Omental fat pad (tissue), 4 donors: ENCODE data around the gene CLIP1. TPM values are rescaled to one million over a fixed set of nuclear protein-coding genes. Genes with fewer than 3 reads are reported as not detected.

Source experiments
- ATAC-seq: fragments of 150-250 bp; one replicate; pipeline ENCODE4 v1.9.1; 2016; ENCODE audit warnings: mild to moderate bottlenecking, moderate library complexity; ENCODE audit not compliant: low FRiP score
- DNase-seq: peaks from one replicate; pipeline ENCODE4 v3.0.0-alpha.2; 2019; ENCODE audit warnings: low spot score
- CTCF ChIP-seq, 3 donors: fragments of 450-650 bp; IDR thresholded peaks; one replicate each; pipeline ENCODE4 v1.5.1; 2016 to 2017; ENCODE audit warnings: antibody characterized with exemption in 3 of 3, mild to moderate bottlenecking in 3 of 3, moderate library complexity in 2 of 3
- total RNA-seq, 4 donors: library from RNA; depleted of rRNA; stranded (reverse); fragments of >200 nt; gene quantifications; one replicate each; pipeline ENCODE4 v1.1.0, GENCODE V29; 2016

CLIP1 gene
- total RNA-seq, 4 donors from 2014 or later = 72.8 to 189 (median 91.7) TPM

GRCh38 chr12:122412851-122413433, 9.5 kb downstream of the CLIP1 start:
- TF ChIP-seq CTCF (IDR thresholded peaks at IDR 0.05) = no peak
- ATAC-seq (no peak), DNase-seq (no peak)

- no peak for TF ChIP-seq CTCF (IDR thresholded peaks at IDR 0.05)
- DNase-seq (no peak), ATAC-seq (no peak)
Observed at GRCh38 chr12:122411537-122411936, 10.9 kb downstream of the CLIP1 start.

GRCh38 chr12:122407208-122407607, 15.3 kb downstream of the CLIP1 start:
- no peak for TF ChIP-seq CTCF (IDR thresholded peaks at IDR 0.05)
- ATAC-seq (no peak), DNase-seq (no peak)

GRCh38 chr12:122406701-122407164, 15.7 kb downstream of the CLIP1 start:
- no peak for TF ChIP-seq CTCF (IDR thresholded peaks at IDR 0.05)
- ATAC-seq (no peak), DNase-seq (no peak)

GRCh38 chr12:122403831-122404230, 18.6 kb downstream of the CLIP1 start:
- no peak for DNase-seq
- no peak for ATAC-seq
- no peak for TF ChIP-seq CTCF (IDR thresholded peaks at IDR 0.05)

GRCh38 chr12:122403115-122403770, 19.2 kb downstream of the CLIP1 start:
- ATAC-seq = no peak
- no peak for TF ChIP-seq CTCF (IDR thresholded peaks at IDR 0.05)

GRCh38 chr12:122402264-122402663, 20.2 kb downstream of the CLIP1 start:
- ATAC-seq (no peak), DNase-seq (no peak)
- no peak for TF ChIP-seq CTCF (IDR thresholded peaks at IDR 0.05)

More at GRCh38 chr12:122403115-122403770, 19.2 kb downstream of the CLIP1 start:
- no peak for DNase-seq
